IPS-NIHi7 (cell line): ENCODE results near the gene PTPRD.

Experiments
- DNase-seq: peaks from one replicate; pipeline ENCODE4 v3.0.0; 2012; ENCODE audit warnings: mixed read lengths; ENCODE audit errors: extremely low spot score

The PTPRD gene

DNA sequence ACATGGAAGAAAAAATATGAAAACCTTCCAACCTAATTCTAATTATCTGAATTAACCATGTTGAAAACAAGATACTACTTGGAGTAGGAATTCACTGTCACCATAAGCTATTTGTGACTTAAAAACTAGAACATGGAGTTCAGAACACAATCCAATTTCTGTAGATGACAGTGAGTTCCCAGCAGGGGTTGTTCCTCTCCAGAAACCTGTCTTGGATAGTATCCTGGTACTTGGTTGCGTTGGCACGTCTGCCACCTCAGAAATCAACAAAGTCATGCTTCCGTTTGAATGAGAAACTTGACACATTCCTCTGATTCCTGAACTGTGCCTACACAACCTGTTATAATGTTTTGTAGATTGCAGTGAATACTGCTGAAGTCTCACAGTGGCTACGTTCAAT lies 2023.3 kb downstream of the PTPRD start:
- DNase-seq, result no peak

DNA sequence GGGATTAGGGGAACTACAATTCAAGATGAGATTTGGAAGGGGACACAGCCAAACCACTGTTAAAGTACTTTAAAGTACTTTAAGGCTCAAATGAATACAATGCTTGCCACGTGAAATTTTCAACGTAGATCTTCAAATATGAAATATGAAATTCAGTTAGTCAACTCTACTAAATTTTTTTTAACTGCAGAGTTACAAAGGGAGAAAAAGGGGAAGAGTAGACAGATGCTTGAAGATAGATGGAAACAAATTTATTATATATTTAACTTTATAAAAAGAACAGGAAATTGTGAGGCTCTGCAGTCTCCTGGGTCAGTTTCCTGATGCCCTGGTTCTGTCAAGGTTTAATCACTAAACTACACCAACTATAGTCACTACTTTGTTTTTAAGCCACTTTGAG lies 2027.8 kb downstream of the PTPRD start:
- DNase-seq, result no peak

- DNase-seq, result no peak
These were observed 2033.1 kb downstream of the PTPRD start for GRCh38 chr9:8579661-8580060.

GRCh38 chr9:8576741-8577140 lies 2036.1 kb downstream of the PTPRD start:
- DNase-seq, result no peak

DNA sequence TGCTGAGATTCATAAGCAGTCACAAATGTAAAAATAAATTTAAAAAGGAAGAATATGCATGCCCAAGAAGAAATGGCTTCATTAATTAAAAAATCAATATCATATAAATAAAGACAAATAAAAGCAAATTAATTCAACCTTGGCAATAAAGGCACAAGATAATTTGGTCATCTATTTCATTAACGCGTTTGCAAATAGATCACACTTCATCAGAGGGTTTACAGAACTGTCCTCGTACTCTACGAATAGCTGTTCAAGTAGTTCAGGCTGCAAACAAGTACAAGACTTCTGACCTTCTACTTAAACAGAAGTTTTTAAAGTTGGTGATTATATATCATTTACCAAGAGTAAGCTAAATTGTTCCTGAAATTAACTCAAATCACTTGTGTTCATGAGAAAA lies 2038.0 kb downstream of the PTPRD start:
- no peak for DNase-seq

DNA sequence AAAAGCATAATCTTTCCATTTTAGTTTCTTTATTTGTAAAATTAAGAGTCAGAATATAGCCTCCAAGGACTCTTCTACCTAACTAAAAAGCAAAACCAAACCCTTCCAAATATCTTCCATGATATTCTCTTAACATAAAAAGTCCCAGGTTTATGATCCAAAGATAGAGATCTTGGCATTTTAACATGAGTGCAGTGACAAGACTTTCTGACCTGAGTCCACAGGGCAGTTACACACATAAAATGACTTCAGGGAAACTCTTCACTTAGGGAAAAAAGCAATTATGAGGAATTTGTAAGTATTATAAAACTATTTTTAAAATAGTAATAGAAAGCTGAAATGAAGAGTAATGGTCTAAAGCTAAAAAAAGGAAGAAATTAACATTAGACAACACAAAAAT lies 2040.6 kb downstream of the PTPRD start:
- DNase-seq, result no peak

DNA sequence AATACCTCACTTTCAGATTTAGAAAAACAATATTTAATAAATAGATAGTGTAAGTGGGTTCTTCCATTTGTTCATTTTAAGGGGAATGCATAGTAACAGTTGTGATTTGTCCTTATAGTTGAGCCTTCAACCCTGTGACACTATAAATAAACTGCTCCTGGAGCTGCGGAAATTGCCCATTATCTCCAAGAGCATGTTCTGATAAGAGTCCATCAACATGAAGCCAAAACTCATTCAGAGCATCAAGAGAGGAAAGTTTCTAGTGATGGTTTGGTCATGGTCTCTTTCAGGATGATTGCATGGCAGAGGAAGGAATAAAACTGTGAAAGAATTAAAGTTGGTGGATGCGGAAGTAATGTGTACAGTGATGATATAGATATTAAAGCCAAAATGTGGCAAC lies 2041.2 kb downstream of the PTPRD start:
- DNase-seq, result no peak

DNA sequence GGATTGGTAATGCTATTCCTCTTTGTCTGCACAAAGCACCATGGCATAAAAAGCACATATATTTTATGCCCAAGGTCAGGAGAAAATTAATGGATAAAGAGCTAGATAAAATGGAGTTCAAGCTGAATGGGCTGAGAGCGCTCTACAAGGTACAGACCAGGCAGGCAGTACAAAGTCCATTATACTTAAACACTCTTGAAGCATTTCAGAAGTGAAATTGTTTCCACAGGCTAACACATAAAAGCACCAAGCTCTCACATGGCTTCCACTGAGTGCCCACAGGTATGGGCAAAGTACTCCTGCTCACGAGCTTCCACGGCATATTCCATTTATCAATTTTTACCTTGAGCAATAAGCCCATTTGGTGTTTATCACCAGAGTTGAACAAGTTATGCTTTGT lies 2042.0 kb downstream of the PTPRD start:
- no peak for DNase-seq

DNA sequence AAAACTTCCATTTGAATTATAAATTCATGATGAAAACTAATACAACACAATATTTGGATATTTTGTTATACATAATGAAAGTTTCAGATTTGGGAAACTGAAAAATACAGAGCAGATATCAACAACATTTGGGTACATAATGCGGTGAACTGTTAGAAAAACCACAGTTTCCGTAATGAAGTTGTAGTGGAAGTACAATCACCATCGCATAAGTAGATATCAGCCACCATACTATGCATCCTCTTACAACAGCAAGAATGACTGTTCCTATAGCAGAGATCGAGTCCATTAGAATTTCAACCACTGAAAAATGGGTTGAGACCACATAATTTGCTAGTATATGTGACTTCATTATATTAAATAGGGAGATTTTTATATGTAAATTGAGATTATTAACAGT lies 2043.0 kb downstream of the PTPRD start:
- DNase-seq, result no peak

GRCh38 chr9:8567963-8568579 lies 2044.7 kb downstream of the PTPRD start:
- DNase-seq, result no peak

DNA sequence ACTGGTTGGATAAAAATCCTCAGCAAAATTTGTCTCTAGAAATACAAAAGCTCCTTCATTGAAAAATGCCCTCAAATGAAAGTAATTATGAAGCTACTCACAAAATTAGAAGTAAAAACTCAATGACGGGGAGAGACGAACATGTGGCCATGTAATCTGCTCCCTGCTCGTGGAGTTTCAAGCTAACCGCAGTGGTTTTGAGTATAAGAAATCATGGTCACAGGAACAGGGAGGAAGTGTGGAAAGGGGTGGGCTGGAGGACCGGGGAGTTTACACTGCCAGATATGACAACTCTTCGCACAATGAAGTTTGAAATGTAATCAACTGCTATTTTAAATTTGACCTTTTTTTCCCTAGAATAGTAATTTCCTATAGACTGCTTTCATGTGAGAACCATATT lies 2047.8 kb downstream of the PTPRD start:
- DNase-seq, result no peak

DNA sequence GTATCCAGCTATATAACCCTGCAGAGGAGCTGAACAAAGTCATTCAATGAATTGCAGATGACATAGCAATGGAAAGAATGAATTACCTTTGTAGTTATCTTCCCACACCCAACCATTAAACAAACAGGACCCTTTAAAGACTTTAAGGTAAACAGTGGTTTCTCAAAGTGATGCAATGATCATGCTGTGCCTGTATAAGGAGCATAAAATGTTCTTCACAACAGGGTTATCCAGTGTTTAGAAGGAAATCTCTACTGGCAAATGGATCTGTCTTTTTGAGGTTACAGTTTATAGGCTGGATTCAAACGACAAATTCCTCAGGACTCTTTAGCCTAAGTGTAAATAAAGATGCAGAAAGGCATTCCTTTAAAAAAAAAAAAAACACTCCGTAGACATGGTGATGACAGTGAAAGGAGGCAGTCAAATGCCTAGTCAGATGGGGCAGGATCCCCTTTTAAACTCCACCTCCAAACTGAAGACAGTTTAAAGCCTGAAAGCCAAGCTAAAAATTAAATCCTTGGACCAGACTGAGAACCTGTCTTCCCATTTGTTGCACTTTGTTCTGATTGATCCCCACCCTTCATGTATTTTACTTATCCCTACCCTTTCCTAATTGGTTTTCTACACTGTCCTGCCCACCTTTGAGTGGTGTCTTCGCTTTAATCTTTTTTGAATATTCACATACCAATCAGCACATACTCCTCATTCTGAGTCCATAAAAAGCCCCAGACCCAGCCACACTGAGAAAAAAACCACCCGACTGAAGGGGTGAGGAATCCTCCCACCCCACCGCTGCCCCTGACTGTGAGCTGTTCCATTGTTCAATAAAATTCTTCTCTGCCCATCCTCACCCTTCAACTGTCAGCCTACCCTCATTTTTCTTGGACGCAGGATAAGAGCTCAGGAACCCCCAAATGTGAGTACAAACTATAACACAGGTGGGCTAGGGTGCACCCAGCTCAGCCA lies 2052.0 kb downstream of the PTPRD start:
- DNase-seq, result peak; percentile 14

DNA sequence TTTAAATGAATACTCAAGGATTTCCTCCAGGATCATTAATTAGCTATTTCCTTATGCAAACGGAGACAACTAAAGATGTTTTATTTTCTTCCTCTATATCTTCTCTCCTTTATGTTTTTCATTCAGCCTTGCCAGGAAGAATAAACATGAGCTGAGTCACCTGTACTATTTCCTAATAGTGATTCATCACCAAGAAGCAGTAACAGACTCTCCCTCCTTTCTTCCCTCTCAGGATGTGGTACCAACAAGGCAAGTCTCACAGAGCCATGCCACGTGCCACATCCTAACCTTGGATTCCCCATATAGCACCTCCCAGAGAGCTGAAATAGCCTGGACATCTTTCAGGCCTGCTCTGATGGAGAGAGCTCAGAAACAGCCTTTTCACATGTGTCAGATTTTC lies 2054.6 kb downstream of the PTPRD start:
- no peak for DNase-seq

GRCh38 chr9:8555762-8556500 lies 2056.9 kb downstream of the PTPRD start:
- DNase-seq, result no peak

GRCh38 chr9:8553444-8553843 lies 2059.4 kb downstream of the PTPRD start:
- DNase-seq, result no peak

- DNase-seq, result no peak
These were observed 2060.1 kb downstream of the PTPRD start for GRCh38 chr9:8552732-8553131.

GRCh38 chr9:8549214-8549613 lies 2063.6 kb downstream of the PTPRD start:
- DNase-seq, result no peak

- no peak for DNase-seq
These were observed 2069.6 kb downstream of the PTPRD start for GRCh38 chr9:8543219-8543618.

GRCh38 chr9:8542537-8542936 lies 2070.3 kb downstream of the PTPRD start:
- DNase-seq, result no peak

- no peak for DNase-seq
These were observed 2073.1 kb downstream of the PTPRD start for GRCh38 chr9:8539681-8540197.

GRCh38 chr9:8536845-8537244 lies 2076.0 kb downstream of the PTPRD start:
- no peak for DNase-seq

DNA sequence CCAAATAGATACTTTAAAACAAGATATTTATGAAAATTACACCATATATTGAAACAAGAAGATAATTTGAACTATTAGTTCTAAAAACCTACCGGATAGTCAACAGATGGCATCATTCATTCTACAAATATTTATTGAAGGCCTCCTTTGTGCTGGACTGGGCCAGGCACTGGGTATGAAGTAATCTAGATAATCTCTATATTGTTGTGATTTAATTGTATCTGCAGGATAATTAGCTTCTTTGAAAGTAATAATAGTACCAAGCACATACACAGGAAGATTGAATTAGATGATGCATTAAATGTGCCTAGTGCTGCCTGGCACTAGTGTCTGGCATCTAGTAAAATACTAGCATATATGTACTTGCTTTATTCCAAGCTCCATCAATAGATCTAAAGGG lies 2078.0 kb downstream of the PTPRD start:
- no peak for DNase-seq
